CD4-positive, alpha-beta T cell (primary cell): ENCODE results near the gene ATP6V1G2. TPM values are rescaled to one million over a fixed set of nuclear protein-coding genes. Genes with fewer than 3 reads are reported as not detected.
A peak's percentile ranks its signal among the peaks of the same experiment; 100 is the strongest.

Experiments
- ATAC-seq: fragments of 200-7000 bp; cut with Tn5 transposase; one replicate; pipeline ENCODE4 v1.10.0; 2022; ENCODE audit warnings: mild to moderate bottlenecking; ENCODE audit not compliant: poor library complexity
- CTCF ChIA-PET: fragments of 350-600 bp; sonication (Branson Sonifier 250); formaldehyde crosslinking; loops from one replicate; lab custom pipeline; 2021; ENCODE audit warnings: antibody characterized with exemption, inconsistent platforms; lab: Charles Lee
- POLR2A ChIA-PET: fragments of 350-600 bp; sonication (Branson Sonifier 250); formaldehyde crosslinking; loops from one replicate; lab custom pipeline; 2021; ENCODE audit warnings: antibody characterized with exemption, inconsistent platforms; lab: Charles Lee
- DNase-seq, 14 experiments: peaks; one replicate each; pipeline ENCODE4 v3.0.0-alpha.2; 2013 to 2020; ENCODE audit warnings: mixed read lengths in 2 of 14
- H3K27ac ChIP-seq, 2 donors: one replicate each; pipeline versions ENCODE4 v1.5.1 to v1.7.0; 2013; ENCODE audit warnings: low read length in 2 of 2, low read depth in 1 of 2, mild to moderate bottlenecking in 1 of 2
- H3K27me3 ChIP-seq, 2 experiments: 1 replicate in 1 of 2; 2 replicates in 1 of 2; pipeline versions ENCODE4 v1.6.1 to v1.7.0; 2013; ENCODE audit warnings: low read length in 2 of 2, control low read depth in 1 of 2, mild to moderate bottlenecking in 1 of 2, moderate library complexity in 1 of 2; ENCODE audit not compliant: insufficient read depth in 2 of 2, control insufficient read depth in 1 of 2
- H3K36me3 ChIP-seq: one replicate; pipeline ENCODE4 v1.6.1; 2013; ENCODE audit warnings: low read length, control low read depth; ENCODE audit not compliant: insufficient read depth
- H3K4me1 ChIP-seq: one replicate; pipeline ENCODE4 v1.6.1; 2013; ENCODE audit warnings: low read length, control low read depth; ENCODE audit not compliant: insufficient read depth
- H3K4me3 ChIP-seq: one replicate; pipeline ENCODE4 v1.5.1; 2013; ENCODE audit warnings: mild to moderate bottlenecking, low read length, moderate library complexity
- H3K9me3 ChIP-seq, 2 experiments: 1 replicate in 1 of 2; 2 replicates in 1 of 2; pipeline versions ENCODE4 v1.6.1 to v1.7.0; 2013; ENCODE audit warnings: low read length in 2 of 2, mild to moderate bottlenecking in 2 of 2, control low read depth in 1 of 2, moderate library complexity in 1 of 2; ENCODE audit not compliant: control insufficient read depth in 1 of 2, insufficient read depth in 1 of 2
- H3K27ac Mint-ChIP-seq: one replicate; pipeline ENCODE4 v1.8.0; 2020; ENCODE audit warnings: mixed read lengths
- H3K27me3 Mint-ChIP-seq: one replicate; pipeline ENCODE4 v1.8.0; 2021; ENCODE audit warnings: mixed read lengths
- H3K36me3 Mint-ChIP-seq: one replicate; pipeline ENCODE4 v1.8.0; 2021; ENCODE audit warnings: low read depth, mixed read lengths
- H3K4me1 Mint-ChIP-seq: one replicate; pipeline ENCODE4 v1.8.0; 2021; ENCODE audit warnings: low read depth, mixed read lengths
- H3K4me3 Mint-ChIP-seq: one replicate; pipeline ENCODE4 v1.8.0; 2020; ENCODE audit warnings: mild to moderate bottlenecking, mixed read lengths
- H3K9me3 Mint-ChIP-seq: one replicate; pipeline ENCODE4 v1.8.0; 2020; ENCODE audit warnings: mixed read lengths
- intact Hi-C, 2 experiments: fragments of 100-400 bp; cut with DNase I in 1 of 2; cut with micrococcal nuclease in 1 of 2; formaldehyde crosslinking; loops; one replicate each; pipeline versions ENCODE4 v1.15.1 to v1.9.0; 2023 to 2025; cut with DNase I, micrococcal nuclease
- total RNA-seq, 174 experiments: library from RNA in 2 of 174; stranded (reverse) in 2 of 174; gene quantifications; one replicate each; pipeline ENCODE4 v1.2.3 and lab custom pipeline; 2021 to 2026
- TF ChIP-seq, protein P1 (sequence below): fragments of 200-600 bp; IDR thresholded peaks from one replicate; pipeline ENCODE4 v1.8.0; 2022; ENCODE audit warnings: antibody characterized with exemption, mild to moderate bottlenecking

Gene ATP6V1G2
- total RNA-seq, 2 experiments from 2014 or later, result 2.6 to 3.3 TPM

DNA sequence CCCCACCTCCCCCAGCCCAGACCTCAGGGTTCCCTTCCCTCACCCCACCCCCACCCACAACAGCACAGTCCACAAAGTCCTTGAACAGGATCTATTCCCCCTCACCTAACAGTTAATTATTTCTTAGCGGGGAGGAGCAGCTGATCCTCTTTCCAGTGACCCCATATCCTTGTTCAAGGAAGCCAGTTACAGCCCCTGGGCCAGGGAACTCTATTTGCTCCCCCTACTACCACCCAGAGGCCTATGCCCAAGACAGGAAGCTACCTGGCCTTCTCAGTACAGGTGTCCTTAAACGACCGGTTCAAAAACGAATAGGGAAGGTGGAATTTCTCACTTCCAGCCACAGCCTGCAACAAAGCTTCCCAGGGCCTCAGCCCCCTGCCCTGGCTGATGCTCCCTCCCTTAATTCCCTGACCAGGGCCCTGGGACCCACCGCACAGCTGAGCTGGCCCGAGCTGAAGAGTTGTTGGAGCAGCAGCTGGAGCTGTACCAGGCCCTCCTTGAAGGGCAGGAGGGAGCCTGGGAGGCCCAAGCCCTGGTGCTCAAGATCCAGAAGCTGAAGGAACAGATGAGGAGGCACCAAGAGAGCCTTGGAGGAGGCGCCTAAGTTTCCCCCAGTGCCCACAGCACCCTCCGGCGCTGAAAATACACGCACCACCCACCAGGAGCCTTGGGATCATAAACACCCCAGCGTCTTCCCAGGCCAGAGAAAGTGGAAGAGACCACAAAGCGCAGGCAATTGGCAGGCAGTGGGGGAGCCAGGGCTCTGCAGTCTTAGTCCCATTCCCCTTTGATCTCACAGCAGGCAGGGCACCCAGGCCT, 16.9 kb downstream of the ATP6V1G2 start:
- Histone ChIP-seq H3K27ac (no peak overlapping the region), H3K4me3 (no peak overlapping the region), H3K9me3 (no peaks in the 10 kb centered on the region), H3K27me3 (no peaks in the 10 kb centered on the region), H3K36me3 (peaks cover 50% of the 10 kb centered on the region), H3K4me1 (no peaks in the 10 kb centered on the region)
- POLR2A ChIA-PET, result interaction anchor here (0.7 to 3.3 kb wide), 4 partner anchors 9 to 69 kb away, joined by 3 to 14 read pairs (median 4); partner anchors contain the start of gene DDX39B
- intact Hi-C loops, result no loop called here
- H3K9me3 Mint-ChIP-seq, result no peaks in the 10 kb centered on the region
- TF ChIP-seq, protein P1, sequence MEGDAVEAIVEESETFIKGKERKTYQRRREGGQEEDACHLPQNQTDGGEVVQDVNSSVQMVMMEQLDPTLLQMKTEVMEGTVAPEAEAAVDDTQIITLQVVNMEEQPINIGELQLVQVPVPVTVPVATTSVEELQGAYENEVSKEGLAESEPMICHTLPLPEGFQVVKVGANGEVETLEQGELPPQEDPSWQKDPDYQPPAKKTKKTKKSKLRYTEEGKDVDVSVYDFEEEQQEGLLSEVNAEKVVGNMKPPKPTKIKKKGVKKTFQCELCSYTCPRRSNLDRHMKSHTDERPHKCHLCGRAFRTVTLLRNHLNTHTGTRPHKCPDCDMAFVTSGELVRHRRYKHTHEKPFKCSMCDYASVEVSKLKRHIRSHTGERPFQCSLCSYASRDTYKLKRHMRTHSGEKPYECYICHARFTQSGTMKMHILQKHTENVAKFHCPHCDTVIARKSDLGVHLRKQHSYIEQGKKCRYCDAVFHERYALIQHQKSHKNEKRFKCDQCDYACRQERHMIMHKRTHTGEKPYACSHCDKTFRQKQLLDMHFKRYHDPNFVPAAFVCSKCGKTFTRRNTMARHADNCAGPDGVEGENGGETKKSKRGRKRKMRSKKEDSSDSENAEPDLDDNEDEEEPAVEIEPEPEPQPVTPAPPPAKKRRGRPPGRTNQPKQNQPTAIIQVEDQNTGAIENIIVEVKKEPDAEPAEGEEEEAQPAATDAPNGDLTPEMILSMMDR, result no peak
- H3K4me3 Mint-ChIP-seq, result peak overlapping the region; percentile 20
- peaks cover 64% of the 10 kb centered on the region for H3K36me3 Mint-ChIP-seq
- DNase-seq, result no peak
- H3K27me3 Mint-ChIP-seq, result no peaks in the 10 kb centered on the region
- ATAC-seq, result peak; percentile 7
- CTCF ChIA-PET, result interaction anchor here (0.6 kb wide), 1 partner anchor 48 kb away, joined by 3 read pairs; no protein-coding TSS in a partner anchor
- no peaks in the 10 kb centered on the region for H3K4me1 Mint-ChIP-seq
- no peak overlapping the region for H3K27ac Mint-ChIP-seq

DNA sequence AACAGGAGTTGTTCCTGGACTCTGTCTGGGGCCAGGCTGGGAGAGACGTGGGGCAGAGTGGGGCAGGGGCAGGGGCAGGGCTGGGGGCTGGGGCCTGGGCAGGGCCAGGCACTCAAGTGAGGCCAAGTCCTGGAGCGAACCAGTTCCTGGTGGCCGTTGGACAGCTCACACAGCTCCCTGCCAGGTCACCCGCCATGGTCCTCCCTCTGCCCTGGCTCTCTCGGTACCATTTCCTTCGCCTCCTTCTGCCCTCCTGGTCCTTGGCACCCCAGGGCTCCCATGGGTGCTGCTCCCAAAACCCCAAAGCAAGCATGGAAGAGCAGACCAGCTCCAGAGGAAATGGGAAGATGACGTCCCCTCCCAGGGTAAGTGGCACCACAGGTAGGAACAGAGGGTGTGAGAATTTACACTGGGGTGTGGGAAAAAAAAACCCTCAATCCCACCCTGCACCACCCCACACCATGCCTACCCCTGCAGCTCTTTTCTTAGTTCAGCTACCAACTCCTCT, 17.5 kb downstream of the ATP6V1G2 start, which contains the start of gene MCCD1:
Gene MCCD1 (plus strand): TSS at position 142 of the 508 bp plus-strand sequence. CDS start 53 bp downstream, at position 195.
- Histone ChIP-seq H3K36me3 (peaks cover 43% of the 10 kb centered on the region), H3K27me3 (no peaks in the 10 kb centered on the region), H3K27ac (no peak within 1 kb of the TSS), H3K4me1 (no peaks in the 10 kb centered on the region), H3K9me3 (no peaks in the 10 kb centered on the region), H3K4me3 (no peak within 1 kb of the TSS)
- TF ChIP-seq, protein P1, result no peak
- Mint-ChIP-seq H3K27ac (no peak within 1 kb of the TSS), H3K4me3 (peak within 1 kb of the TSS; percentile 20), H3K36me3 (peaks cover 57% of the 10 kb centered on the region), H3K27me3 (no peaks in the 10 kb centered on the region), H3K9me3 (no peaks in the 10 kb centered on the region), H3K4me1 (no peaks in the 10 kb centered on the region)
- DNase-seq (no peak), ATAC-seq (no peak)
- CTCF ChIA-PET, result interaction anchor here (0.6 to 1.0 kb wide), 3 partner anchors 12 to 69 kb away, joined by 3 to 4 read pairs (median 3); no protein-coding TSS in a partner anchor
- POLR2A ChIA-PET, result interaction anchor here (1.1 to 3.3 kb wide), 3 partner anchors 10 to 70 kb away, joined by 3 to 14 read pairs (median 5); partner anchors contain the start of gene DDX39B
- intact Hi-C loops, result no loop called here

DNA sequence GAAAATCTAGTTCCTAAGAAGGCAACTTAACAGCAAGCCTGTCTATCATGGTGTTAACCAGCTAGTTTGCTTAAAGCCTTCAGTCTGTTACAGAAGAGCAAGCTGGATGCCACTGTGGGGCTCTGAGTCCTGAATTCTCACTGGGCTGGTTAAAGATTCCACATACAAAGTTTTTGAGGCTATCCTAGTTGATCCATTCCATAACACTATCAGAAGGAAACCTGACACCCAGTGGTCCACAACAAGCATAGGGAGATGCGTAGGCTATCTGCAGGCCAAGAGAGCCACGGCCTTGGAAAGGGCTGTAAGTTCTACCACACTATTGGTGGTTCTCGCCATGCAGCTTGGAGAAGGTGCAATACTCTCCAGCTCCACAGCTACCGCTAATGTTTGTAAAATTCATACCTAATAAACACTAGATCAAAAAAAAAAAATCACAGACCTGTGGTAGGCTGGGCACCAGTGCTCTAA, 18.1 kb downstream of the ATP6V1G2 start:
- H3K36me3 Mint-ChIP-seq, result peaks cover 52% of the 10 kb centered on the region
- ChIA-PET POLR2A (interaction anchor here (1.1 to 3.3 kb wide), 4 partner anchors 10 to 70 kb away, joined by 3 to 14 read pairs (median 4); partner anchors contain the start of gene DDX39B), CTCF (interaction anchor here (1.0 to 1.2 kb wide), 3 partner anchors 10 to 69 kb away, joined by 3 to 6 read pairs (median 4); no protein-coding TSS in a partner anchor)
- TF ChIP-seq, protein P1, result no peak
- H3K36me3 ChIP-seq, result peaks cover 38% of the 10 kb centered on the region
- DNase-seq, result no peak
- H3K4me3 ChIP-seq, result no peak overlapping the region
- H3K4me3 Mint-ChIP-seq, result no peak overlapping the region
- no peaks in the 10 kb centered on the region for H3K9me3 Mint-ChIP-seq
- intact Hi-C loops, result no loop called here
- H3K4me1 Mint-ChIP-seq, result no peaks in the 10 kb centered on the region
- ATAC-seq, result no peak
- no peak overlapping the region for H3K27ac ChIP-seq
- H3K4me1 ChIP-seq, result no peaks in the 10 kb centered on the region
- no peak overlapping the region for H3K27ac Mint-ChIP-seq
- no peaks in the 10 kb centered on the region for H3K27me3 Mint-ChIP-seq
- H3K27me3 ChIP-seq, result no peaks in the 10 kb centered on the region
- no peaks in the 10 kb centered on the region for H3K9me3 ChIP-seq
